RWPE2 (cell line): ENCODE data around the gene TPD52L2.

Experiments
- ATAC-seq: fragments of 200-7000 bp; cut with Tn5 transposase; 3 replicates; pipeline ENCODE4 v1.9.1; 2021; ENCODE audit warnings: low read depth
- DNase-seq: peaks from one replicate; pipeline ENCODE4 v3.0.0-alpha.2; 2020; ENCODE audit warnings: low spot score
- H3K27ac ChIP-seq: fragments of 450-650 bp; 2 replicates; pipeline ENCODE4 v1.5.1; 2017; ENCODE audit warnings: mild to moderate bottlenecking; ENCODE audit not compliant: poor library complexity, severe bottlenecking
- H3K27me3 ChIP-seq: fragments of 250-450 bp; sonication (Bioruptor Pico); 2 replicates; pipeline ENCODE4 v1.5.1; 2021; ENCODE audit warnings: mild to moderate bottlenecking, moderate library complexity; ENCODE audit not compliant: insufficient read depth, poor library complexity, severe bottlenecking
- H3K36me3 ChIP-seq: fragments of 250-450 bp; sonication (Bioruptor Pico); 2 replicates; pipeline ENCODE4 v1.5.1; 2020; ENCODE audit warnings: low read depth, mild to moderate bottlenecking, moderate library complexity
- H3K4me1 ChIP-seq: fragments of 250-450 bp; sonication (Bioruptor Pico); 2 replicates; pipeline ENCODE4 v1.5.1; 2021; ENCODE audit warnings: mild to moderate bottlenecking, moderate library complexity; ENCODE audit not compliant: insufficient read depth, poor library complexity, severe bottlenecking
- H3K4me3 ChIP-seq: fragments of 250-450 bp; sonication (Bioruptor Pico); 2 replicates; pipeline ENCODE4 v1.5.1; 2021; ENCODE audit warnings: mild to moderate bottlenecking, moderate library complexity; ENCODE audit not compliant: severe bottlenecking
- H3K9me3 ChIP-seq: fragments of 250-450 bp; sonication (Bioruptor Pico); 2 replicates; pipeline ENCODE4 v1.5.1; 2021; ENCODE audit warnings: mild to moderate bottlenecking, moderate library complexity; ENCODE audit not compliant: severe bottlenecking
- TF ChIP-seq, protein P1 (sequence below): fragments of 450-650 bp; IDR thresholded peaks from one replicate; pipeline ENCODE4 v1.5.1; 2017; ENCODE audit warnings: mild to moderate bottlenecking, moderate library complexity; ENCODE audit not compliant: poor library complexity, severe bottlenecking

TPD52L2 gene

DNA sequence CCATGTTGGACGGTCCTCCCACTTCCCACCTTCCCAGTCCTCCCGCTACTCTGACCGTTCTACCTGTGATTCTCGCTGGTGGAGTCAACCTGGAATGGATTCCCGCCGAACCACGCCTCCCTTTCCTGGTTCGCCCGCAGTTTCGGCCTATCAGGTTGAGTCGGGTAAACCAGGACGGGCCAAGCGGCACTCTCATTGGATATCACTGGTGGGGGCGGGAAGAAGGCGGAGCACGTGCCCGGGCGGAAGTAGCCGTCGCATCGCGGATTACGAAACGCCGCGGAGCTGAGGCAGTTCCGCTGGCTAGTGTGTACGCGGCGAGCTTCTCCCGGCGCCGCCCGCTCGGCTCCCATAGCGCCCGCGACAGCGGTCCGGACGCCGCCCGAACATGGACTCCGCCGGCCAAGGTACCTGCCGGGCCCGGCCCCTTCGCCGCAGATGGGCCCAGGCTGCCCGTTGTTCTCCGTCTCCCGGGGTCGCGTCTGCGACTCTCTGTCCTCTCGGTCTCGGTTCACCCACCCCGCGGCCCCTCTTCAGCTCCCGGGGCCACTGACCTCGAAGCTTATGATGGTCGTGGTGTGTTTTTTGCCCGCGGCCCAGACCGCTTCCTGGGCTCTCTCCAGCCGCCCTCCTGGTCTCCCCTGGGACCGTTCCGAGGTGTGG is at the start of gene TPD52L2:
Gene TPD52L2 (plus strand): TSS at position 293 of the 663 bp plus-strand sequence. CDS start 96 bp downstream, at position 389.
- no peaks in the 10 kb centered on the region for H3K9me3 ChIP-seq
- H3K36me3 ChIP-seq, result peaks cover 46% of the 10 kb centered on the region
- ATAC-seq (peak; percentile 88), DNase-seq (peak; percentile 100)
- TF ChIP-seq, protein P1, sequence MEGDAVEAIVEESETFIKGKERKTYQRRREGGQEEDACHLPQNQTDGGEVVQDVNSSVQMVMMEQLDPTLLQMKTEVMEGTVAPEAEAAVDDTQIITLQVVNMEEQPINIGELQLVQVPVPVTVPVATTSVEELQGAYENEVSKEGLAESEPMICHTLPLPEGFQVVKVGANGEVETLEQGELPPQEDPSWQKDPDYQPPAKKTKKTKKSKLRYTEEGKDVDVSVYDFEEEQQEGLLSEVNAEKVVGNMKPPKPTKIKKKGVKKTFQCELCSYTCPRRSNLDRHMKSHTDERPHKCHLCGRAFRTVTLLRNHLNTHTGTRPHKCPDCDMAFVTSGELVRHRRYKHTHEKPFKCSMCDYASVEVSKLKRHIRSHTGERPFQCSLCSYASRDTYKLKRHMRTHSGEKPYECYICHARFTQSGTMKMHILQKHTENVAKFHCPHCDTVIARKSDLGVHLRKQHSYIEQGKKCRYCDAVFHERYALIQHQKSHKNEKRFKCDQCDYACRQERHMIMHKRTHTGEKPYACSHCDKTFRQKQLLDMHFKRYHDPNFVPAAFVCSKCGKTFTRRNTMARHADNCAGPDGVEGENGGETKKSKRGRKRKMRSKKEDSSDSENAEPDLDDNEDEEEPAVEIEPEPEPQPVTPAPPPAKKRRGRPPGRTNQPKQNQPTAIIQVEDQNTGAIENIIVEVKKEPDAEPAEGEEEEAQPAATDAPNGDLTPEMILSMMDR, result no peak
- H3K27me3 ChIP-seq, result no peaks in the 10 kb centered on the region
- peak within 1 kb of the TSS; percentile 87 for H3K27ac ChIP-seq
- peaks cover 6% of the 10 kb centered on the region for H3K4me1 ChIP-seq
- H3K4me3 ChIP-seq, result peak within 1 kb of the TSS; percentile 78

DNA sequence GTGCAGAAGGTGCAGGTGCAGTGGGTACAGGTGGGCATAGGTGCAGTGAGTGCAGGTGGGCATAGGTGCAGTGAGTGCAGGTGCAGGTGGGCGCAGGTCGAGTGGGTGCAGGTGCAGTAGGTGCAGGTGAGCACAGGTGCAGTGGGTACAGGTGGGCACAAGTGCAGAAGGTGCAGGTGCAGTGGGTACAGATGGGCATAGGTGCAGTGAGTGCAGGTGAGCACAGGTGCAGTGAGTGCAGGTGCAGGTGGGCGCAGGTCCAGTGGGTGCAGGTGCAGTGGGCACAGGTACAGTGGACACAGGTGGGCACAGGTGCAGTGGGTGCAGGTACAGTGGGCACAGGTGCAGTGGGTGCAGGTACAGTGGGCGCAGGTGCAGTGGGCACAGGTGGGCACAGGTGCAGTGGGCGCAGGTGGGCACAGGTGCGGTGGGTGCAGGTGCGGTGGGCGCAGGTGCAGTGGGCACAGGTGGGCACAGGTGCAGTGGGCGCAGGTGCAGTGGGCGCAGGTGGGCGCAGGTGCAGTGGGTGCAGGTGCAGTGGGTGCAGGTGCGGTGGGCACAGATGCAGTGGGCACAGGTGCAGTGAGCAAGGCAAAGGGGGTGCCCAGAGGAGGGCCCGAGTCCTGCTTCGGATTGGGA is 49.3 kb upstream of the TPD52L2 start:
- DNase-seq (no peak), ATAC-seq (no peak)
- no peaks in the 10 kb centered on the region for H3K4me1 ChIP-seq
- peaks cover 12% of the 10 kb centered on the region for H3K27me3 ChIP-seq
- no peaks in the 10 kb centered on the region for H3K9me3 ChIP-seq
- H3K27ac ChIP-seq, result no peak overlapping the region
- H3K36me3 ChIP-seq, result no peaks in the 10 kb centered on the region
- TF ChIP-seq, protein P1, result no peak
- H3K4me3 ChIP-seq, result no peak overlapping the region

DNA sequence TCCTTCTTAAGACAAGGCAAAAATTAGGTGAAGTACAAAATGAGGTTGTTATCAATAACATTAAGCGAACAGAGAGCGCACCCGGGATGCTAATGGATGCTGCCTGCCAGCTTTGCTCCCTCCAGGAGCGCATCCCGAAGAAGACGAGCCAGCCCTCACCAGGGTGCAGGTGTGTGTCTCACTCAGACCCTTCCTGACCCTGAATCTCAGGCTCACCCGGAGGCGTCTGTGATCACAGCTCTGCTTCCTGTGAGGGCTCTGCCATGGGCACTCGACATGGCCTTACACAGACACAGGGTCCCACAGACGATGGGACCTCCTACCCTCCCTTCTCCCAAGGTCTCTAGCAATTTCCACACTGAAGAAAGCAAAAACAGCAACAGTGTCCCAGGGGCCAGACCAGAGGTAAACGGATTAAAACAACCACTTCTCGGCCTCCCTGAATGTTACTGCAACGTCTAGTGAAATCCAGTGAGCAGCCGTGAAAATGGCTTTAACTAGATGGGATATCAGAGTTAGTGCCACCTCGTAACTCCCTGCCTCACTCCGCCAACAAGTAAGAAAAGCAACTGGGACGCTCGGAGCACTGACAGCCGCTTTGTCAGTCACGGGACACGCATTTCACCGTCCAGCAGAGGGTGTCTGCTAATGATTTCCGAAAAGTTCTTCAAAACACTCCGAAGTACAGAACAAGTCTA is 45.7 kb upstream of the TPD52L2 start:
- DNase-seq, result peak; percentile 81
- H3K36me3 ChIP-seq, result no peaks in the 10 kb centered on the region
- no peaks in the 10 kb centered on the region for H3K9me3 ChIP-seq
- no peak overlapping the region for H3K27ac ChIP-seq
- no peak overlapping the region for H3K4me3 ChIP-seq
- peak; percentile 56 for ATAC-seq
- no peaks in the 10 kb centered on the region for H3K4me1 ChIP-seq
- TF ChIP-seq, protein P1, result peak; percentile 75
- H3K27me3 ChIP-seq, result peaks cover 29% of the 10 kb centered on the region

DNA sequence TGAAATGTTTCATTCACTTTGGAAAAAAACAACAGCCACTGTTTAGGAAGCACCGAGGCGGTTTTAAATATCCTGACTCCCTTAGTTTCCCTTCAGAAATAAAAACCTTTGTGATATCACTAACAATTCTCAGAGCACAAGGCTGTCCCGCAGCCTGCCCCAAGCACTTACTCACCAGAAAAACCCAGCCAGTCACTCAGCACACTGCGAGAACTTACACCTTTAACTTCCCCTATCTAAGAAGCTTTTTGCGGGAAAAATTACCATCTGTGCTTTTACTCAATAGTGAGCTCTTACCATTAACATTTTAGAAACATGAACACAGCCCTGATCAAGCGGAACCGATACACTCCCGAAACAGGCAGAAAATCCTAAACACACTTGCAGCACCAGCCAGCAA is 43.3 kb upstream of the TPD52L2 start:
- ATAC-seq (no peak), DNase-seq (no peak)
- no peaks in the 10 kb centered on the region for H3K4me1 ChIP-seq
- no peaks in the 10 kb centered on the region for H3K36me3 ChIP-seq
- no peaks in the 10 kb centered on the region for H3K9me3 ChIP-seq
- no peak overlapping the region for H3K4me3 ChIP-seq
- TF ChIP-seq, protein P1, result no peak
- H3K27me3 ChIP-seq, result peaks cover 38% of the 10 kb centered on the region
- no peak overlapping the region for H3K27ac ChIP-seq
